ENCODE data around the gene GGT5. TPM values are rescaled to one million over a fixed set of nuclear protein-coding genes. Genes with fewer than 3 reads are reported as not detected.
"Not testable (repeated sequence)": the region's sequence is repeated elsewhere in the genome, so short reads cannot be mapped to it uniquely, and the experiment has no call there.

GGT5 gene
- total RNA-seq, 1 experiment from 2014 or later: under 0.01 TPM

GRCh38 chr22:24263479-24263878 is 18.6 kb upstream of the GGT5 start:
- DNase-seq (ENCODE audit: low read depth): not testable (repeated sequence)

- DNase-seq (ENCODE audit: low read depth): not testable (repeated sequence)
Observed at GRCh38 chr22:24262185-24262749, 17.4 kb upstream of the GGT5 start.

GRCh38 chr22:24259459-24259858 is 14.6 kb upstream of the GGT5 start:
- DNase-seq (ENCODE audit: low read depth): peak; percentile 63

GRCh38 chr22:24256736-24257135 is 11.9 kb upstream of the GGT5 start:
- not testable (repeated sequence) for DNase-seq (ENCODE audit: low read depth)

GRCh38 chr22:24256136-24256535 is 11.3 kb upstream of the GGT5 start:
- DNase-seq (ENCODE audit: low read depth): not testable (repeated sequence)

- DNase-seq (ENCODE audit: low read depth): not testable (repeated sequence)
Observed at GRCh38 chr22:24253126-24253525, 8.2 kb upstream of the GGT5 start.

- DNase-seq (ENCODE audit: low read depth): not testable (repeated sequence)
Observed at GRCh38 chr22:24251286-24251685, 6.4 kb upstream of the GGT5 start.

GRCh38 chr22:24249413-24249812 is 4.5 kb upstream of the GGT5 start:
- not testable (repeated sequence) for DNase-seq (ENCODE audit: low read depth)

- not testable (repeated sequence) for DNase-seq (ENCODE audit: low read depth)
Observed at GRCh38 chr22:24248611-24249010, 3.7 kb upstream of the GGT5 start.

- peak; percentile 81 for DNase-seq (ENCODE audit: low read depth)
Observed at GRCh38 chr22:24247564-24248344, 2.9 kb upstream of the GGT5 start.

GRCh38 chr22:24247011-24247507 is 2.2 kb upstream of the GGT5 start:
- no peak for DNase-seq (ENCODE audit: low read depth)

GRCh38 chr22:24245584-24246561 is 991 bp upstream of the GGT5 start:
- not testable (repeated sequence) for DNase-seq (ENCODE audit: low read depth)

GRCh38 chr22:24244144-24244787 is 616 bp downstream of the GGT5 start:
- DNase-seq (ENCODE audit: low read depth): no peak

- not testable (repeated sequence) for DNase-seq (ENCODE audit: low read depth)
Observed at GRCh38 chr22:24243417-24243816, 1.5 kb downstream of the GGT5 start.

GRCh38 chr22:24240985-24241692 is 3.7 kb downstream of the GGT5 start:
- not testable (repeated sequence) for DNase-seq (ENCODE audit: low read depth)

GRCh38 chr22:24240381-24240780 is 4.5 kb downstream of the GGT5 start:
- no peak for DNase-seq (ENCODE audit: low read depth)

GRCh38 chr22:24238101-24238694 is 6.7 kb downstream of the GGT5 start:
- not testable (repeated sequence) for DNase-seq (ENCODE audit: low read depth)

GRCh38 chr22:24236656-24237055 is 8.2 kb downstream of the GGT5 start:
- DNase-seq (ENCODE audit: low read depth): no peak

- no peak for DNase-seq (ENCODE audit: low read depth)
Observed at GRCh38 chr22:24235315-24235714, 9.6 kb downstream of the GGT5 start.

- no peak for DNase-seq (ENCODE audit: low read depth)
Observed at GRCh38 chr22:24233816-24234215, 11.1 kb downstream of the GGT5 start.
